ENCODE data around the gene DMXL1. TPM values are rescaled to one million over a fixed set of nuclear protein-coding genes. Genes with fewer than 3 reads are reported as not detected.

DMXL1 gene
- polyA plus RNA-seq, 1 of the 3 experiments (the other 2 are of a cell fraction) = 6.6 TPM

- TF ChIP-seq EZH2phosphoT487 (IDR thresholded peaks at IDR 0.05; ENCODE audit: borderline replicate concordance, low read depth) = no peak
- TF ChIP-seq, protein P1, sequence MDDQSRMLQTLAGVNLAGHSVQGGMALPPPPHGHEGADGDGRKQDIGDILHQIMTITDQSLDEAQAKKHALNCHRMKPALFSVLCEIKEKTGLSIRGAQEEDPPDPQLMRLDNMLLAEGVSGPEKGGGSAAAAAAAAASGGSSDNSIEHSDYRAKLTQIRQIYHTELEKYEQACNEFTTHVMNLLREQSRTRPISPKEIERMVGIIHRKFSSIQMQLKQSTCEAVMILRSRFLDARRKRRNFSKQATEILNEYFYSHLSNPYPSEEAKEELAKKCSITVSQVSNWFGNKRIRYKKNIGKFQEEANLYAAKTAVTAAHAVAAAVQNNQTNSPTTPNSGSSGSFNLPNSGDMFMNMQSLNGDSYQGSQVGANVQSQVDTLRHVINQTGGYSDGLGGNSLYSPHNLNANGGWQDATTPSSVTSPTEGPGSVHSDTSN (IDR thresholded peaks at IDR 0.05) = no peak
- no peak for TF ChIP-seq MEF2A (IDR thresholded peaks at IDR 0.05; ENCODE audit: borderline replicate concordance, low read depth)
- no peak for TF ChIP-seq MXI1 (IDR thresholded peaks at IDR 0.05; ENCODE audit: low read depth, low read length)
- no peak for TF ChIP-seq FOXJ3 (CRISPR knock-in tag; IDR thresholded peaks at IDR 0.05)
- no peak for TF ChIP-seq SMC3 (IDR thresholded peaks at IDR 0.05; ENCODE audit: low read depth, low read length)
- no peak for TF ChIP-seq GATA2 (CRISPR knock-in tag; IDR thresholded peaks at IDR 0.05)
- no peak for TF ChIP-seq RAD21 (IDR thresholded peaks at IDR 0.05; ENCODE audit: low read length)
- TF ChIP-seq, protein P2, sequence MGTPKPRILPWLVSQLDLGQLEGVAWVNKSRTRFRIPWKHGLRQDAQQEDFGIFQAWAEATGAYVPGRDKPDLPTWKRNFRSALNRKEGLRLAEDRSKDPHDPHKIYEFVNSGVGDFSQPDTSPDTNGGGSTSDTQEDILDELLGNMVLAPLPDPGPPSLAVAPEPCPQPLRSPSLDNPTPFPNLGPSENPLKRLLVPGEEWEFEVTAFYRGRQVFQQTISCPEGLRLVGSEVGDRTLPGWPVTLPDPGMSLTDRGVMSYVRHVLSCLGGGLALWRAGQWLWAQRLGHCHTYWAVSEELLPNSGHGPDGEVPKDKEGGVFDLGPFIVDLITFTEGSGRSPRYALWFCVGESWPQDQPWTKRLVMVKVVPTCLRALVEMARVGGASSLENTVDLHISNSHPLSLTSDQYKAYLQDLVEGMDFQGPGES (IDR thresholded peaks at IDR 0.05; ENCODE audit: low read depth, low read length) = no peak
- no peak for TF ChIP-seq GABPA (IDR thresholded peaks at IDR 0.05; ENCODE audit: low read depth)
- no peak for TF ChIP-seq MAX (IDR thresholded peaks at IDR 0.05; ENCODE audit: low read depth)
- TF ChIP-seq TEAD4 (IDR thresholded peaks at IDR 0.05; ENCODE audit: borderline replicate concordance, insufficient read depth) = no peak
- TF ChIP-seq, protein P3, sequence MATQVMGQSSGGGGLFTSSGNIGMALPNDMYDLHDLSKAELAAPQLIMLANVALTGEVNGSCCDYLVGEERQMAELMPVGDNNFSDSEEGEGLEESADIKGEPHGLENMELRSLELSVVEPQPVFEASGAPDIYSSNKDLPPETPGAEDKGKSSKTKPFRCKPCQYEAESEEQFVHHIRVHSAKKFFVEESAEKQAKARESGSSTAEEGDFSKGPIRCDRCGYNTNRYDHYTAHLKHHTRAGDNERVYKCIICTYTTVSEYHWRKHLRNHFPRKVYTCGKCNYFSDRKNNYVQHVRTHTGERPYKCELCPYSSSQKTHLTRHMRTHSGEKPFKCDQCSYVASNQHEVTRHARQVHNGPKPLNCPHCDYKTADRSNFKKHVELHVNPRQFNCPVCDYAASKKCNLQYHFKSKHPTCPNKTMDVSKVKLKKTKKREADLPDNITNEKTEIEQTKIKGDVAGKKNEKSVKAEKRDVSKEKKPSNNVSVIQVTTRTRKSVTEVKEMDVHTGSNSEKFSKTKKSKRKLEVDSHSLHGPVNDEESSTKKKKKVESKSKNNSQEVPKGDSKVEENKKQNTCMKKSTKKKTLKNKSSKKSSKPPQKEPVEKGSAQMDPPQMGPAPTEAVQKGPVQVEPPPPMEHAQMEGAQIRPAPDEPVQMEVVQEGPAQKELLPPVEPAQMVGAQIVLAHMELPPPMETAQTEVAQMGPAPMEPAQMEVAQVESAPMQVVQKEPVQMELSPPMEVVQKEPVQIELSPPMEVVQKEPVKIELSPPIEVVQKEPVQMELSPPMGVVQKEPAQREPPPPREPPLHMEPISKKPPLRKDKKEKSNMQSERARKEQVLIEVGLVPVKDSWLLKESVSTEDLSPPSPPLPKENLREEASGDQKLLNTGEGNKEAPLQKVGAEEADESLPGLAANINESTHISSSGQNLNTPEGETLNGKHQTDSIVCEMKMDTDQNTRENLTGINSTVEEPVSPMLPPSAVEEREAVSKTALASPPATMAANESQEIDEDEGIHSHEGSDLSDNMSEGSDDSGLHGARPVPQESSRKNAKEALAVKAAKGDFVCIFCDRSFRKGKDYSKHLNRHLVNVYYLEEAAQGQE (IDR thresholded peaks at IDR 0.05; ENCODE audit: low read depth, low read length) = no peak
- no peak for TF ChIP-seq FOSL2 (IDR thresholded peaks at IDR 0.05; ENCODE audit: borderline replicate concordance, low read depth)
- H3K9me3 ChIP-seq = no peaks in the 10 kb centered on the region
- H3K79me2 ChIP-seq (ENCODE audit: insufficient read depth) = no peaks in the 10 kb centered on the region
- POLR2A ChIA-PET = no interaction called here
- no peaks in the 10 kb centered on the region for H3K4me1 ChIP-seq (ENCODE audit: control insufficient read depth in 1 of 2, insufficient read depth in 2 of 2, low read depth in 1 of 2, low read length in 1 of 2)
- WGBS (ENCODE audit: low lambda C conversion rate) = 91% methylated on average over 3 of the region's 3 CpGs
- no peaks in the 10 kb centered on the region for H4K20me1 ChIP-seq (ENCODE audit: insufficient read depth)
- H3F3A ChIP-seq (replicated peaks; ENCODE audit: insufficient read depth) = peaks cover 2% of the 10 kb centered on the region
- no peak overlapping the region for H3K4me3 ChIP-seq (ENCODE audit: low read depth in 2 of 2, low read length in 1 of 2)
- H2AFZ ChIP-seq (ENCODE audit: low read depth) = no peak overlapping the region
- H3K4me2 ChIP-seq = no peak overlapping the region
- peaks cover 5 to 12% of the 10 kb centered on the region in 2 experiments for H3K36me3 ChIP-seq (replicated peaks in 1 of 2; ENCODE audit: control insufficient read depth in 1 of 2, insufficient read depth in 2 of 2, low read length in 1 of 2)
- no peaks in the 10 kb centered on the region for H3K9me2 ChIP-seq
- CTCF ChIA-PET = interaction anchor here (1.1 kb wide), 1 partner anchor 20 kb away, joined by 3 read pairs; no protein-coding TSS in a partner anchor
- H3K9ac ChIP-seq = no peak overlapping the region
- no peak for DNase-seq
- no peaks in the 10 kb centered on the region for H3K27me3 ChIP-seq (ENCODE audit: insufficient read depth)
- no peak overlapping the region for H3K27ac ChIP-seq (ENCODE audit: low read depth in 2 of 2, low read length in 1 of 2)
Measured at GRCh38 chr5:119177226-119177625, 106.3 kb downstream of the DMXL1 start.
